ENCODE data around the gene MAPK12.
A peak's percentile ranks its signal among the peaks of the same experiment; 100 is the strongest.

MAPK12 gene

GRCh38 chr22:50299785-50300619 is 38.5 kb upstream of the MAPK12 start:
- TF ChIP-seq CTCF (conservative IDR thresholded peaks at IDR 0.05; ENCODE audit: low read depth), result no peak
- ChIA-PET CTCF (interaction anchor here (0.5 kb wide), 1 partner anchor 72 kb away, joined by 3 read pairs; no protein-coding TSS in a partner anchor), POLR2A (ENCODE audit: low non-redundant PET) (no interaction called here)
- peak overlapping the region; percentile 100 for H3K27ac ChIP-seq
- DNase-seq (ENCODE audit: low spot score), result no peak

GRCh38 chr22:50298937-50299784 is 37.7 kb upstream of the MAPK12 start:
- no peak for TF ChIP-seq CTCF (conservative IDR thresholded peaks at IDR 0.05; ENCODE audit: low read depth)
- DNase-seq (ENCODE audit: low spot score), result no peak
- peak overlapping the region; percentile 100 for H3K27ac ChIP-seq
- ChIA-PET CTCF (interaction anchor here (0.5 kb wide), 1 partner anchor 72 kb away, joined by 3 read pairs; no protein-coding TSS in a partner anchor), POLR2A (ENCODE audit: low non-redundant PET) (no interaction called here)

- peak overlapping the region; percentile 100 for H3K27ac ChIP-seq
- no peak for TF ChIP-seq CTCF (conservative IDR thresholded peaks at IDR 0.05; ENCODE audit: low read depth)
- DNase-seq (ENCODE audit: low spot score), result no peak
- ChIA-PET POLR2A (ENCODE audit: low non-redundant PET) (interaction anchor here (0.6 kb wide), 1 partner anchor 16 kb away, joined by 3 read pairs; no protein-coding TSS in a partner anchor), CTCF (no interaction called here)
Measured at GRCh38 chr22:50298266-50298637, 36.8 kb upstream of the MAPK12 start.

GRCh38 chr22:50297510-50298265 is 36.2 kb upstream of the MAPK12 start:
- peak overlapping the region; percentile 100 for H3K27ac ChIP-seq
- DNase-seq (ENCODE audit: low spot score), result no peak
- ChIA-PET CTCF (no interaction called here), POLR2A (ENCODE audit: low non-redundant PET) (interaction anchor here (0.6 kb wide), 1 partner anchor 15 kb away, joined by 3 read pairs; no protein-coding TSS in a partner anchor)
- TF ChIP-seq CTCF (conservative IDR thresholded peaks at IDR 0.05; ENCODE audit: low read depth), result no peak

- no peak for DNase-seq (ENCODE audit: low spot score)
- POLR2A ChIA-PET (ENCODE audit: low non-redundant PET), result no interaction called here
- TF ChIP-seq CTCF (conservative IDR thresholded peaks at IDR 0.05; ENCODE audit: low read depth), result no peak
- CTCF ChIA-PET, result no interaction called here
- H3K27ac ChIP-seq, result peak overlapping the region; percentile 100
Measured at GRCh38 chr22:50296658-50297490, 35.4 kb upstream of the MAPK12 start.

Measured in RWPE1 (cell line).